NCI-H2029 treated with DMSO at 0.1 percent for 48 hours (cell line): ENCODE measurements around the gene SCN8A.
A peak's percentile ranks its signal among the peaks of the same experiment; 100 is the strongest.
"Not testable (repeated sequence)": the region's sequence is repeated elsewhere in the genome, so short reads cannot be mapped to it uniquely, and the experiment has no call there.

ENCODE experiments used
- DNase-seq: peaks from one replicate; lab custom pipeline; 2025; lab: John Stamatoyannopoulos, UW

SCN8A gene

DNA sequence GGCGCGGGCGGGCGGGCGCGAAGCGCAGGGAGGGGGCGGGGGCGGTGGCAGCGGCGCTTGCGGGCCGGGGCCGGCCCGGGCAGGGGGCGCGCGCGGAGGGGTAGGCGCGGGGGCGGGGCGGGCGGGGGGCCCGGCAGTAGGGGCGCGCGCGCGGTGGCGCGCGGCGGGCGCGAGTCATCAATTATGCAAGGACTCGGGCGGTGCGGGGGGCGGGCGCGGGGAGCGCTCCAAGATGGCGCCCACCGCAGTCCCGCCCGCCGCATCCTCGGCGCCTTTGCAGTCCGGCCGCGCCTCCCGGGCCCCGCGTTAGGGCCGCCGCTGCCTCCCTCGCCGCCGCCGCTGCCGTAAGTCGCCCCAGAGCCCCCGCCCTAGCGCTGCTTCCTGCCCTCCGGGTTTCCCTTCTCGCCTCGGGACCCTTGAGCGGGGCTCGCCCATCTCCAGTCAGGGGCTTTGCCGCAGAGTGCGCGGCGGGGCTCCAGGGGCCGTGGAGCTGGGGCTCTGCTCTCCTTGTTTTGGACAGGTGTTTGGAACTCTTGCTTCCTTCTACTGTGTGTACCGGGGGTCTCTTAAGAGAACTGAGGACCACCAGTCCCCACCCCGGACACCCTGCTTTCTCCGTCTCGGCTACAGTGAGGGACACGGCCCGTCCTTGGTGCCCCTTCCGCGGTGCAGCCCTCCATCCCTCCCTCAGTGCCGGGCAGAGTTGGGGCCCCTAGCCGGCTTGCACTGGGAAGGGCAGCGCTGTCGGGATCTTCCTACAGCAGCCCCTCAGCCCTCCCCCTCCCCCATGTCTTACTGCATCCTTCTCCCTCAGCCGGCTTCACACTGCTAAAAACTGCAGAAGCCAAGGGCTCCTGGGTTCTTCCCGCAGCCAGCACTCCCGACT is at the start of gene SCN8A:
SCN8A (plus strand) TSS at position 218 of the 886 bp plus-strand sequence. CDS start 71,585 bp downstream, outside the sequence.
- DNase-seq, result no peak

DNA sequence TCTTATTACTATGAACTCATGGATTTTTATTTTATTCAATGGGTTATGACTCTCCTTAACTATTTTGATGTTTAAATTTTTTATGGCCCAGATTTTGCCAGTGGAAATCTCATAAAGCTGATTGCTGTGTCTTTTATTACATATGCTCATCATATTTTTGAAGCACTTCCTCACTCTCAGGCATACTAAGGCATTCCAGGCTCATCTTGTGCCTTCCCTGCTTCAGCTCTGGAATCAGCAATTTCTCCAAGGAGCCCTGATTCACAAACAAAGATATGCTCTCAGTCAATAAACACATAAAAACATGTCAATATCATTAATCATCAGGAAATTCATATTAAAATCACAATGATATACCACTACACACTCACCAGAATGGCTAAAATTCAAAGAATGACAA is 44.9 kb upstream of the SCN8A start:
- DNase-seq, result no peak

DNA sequence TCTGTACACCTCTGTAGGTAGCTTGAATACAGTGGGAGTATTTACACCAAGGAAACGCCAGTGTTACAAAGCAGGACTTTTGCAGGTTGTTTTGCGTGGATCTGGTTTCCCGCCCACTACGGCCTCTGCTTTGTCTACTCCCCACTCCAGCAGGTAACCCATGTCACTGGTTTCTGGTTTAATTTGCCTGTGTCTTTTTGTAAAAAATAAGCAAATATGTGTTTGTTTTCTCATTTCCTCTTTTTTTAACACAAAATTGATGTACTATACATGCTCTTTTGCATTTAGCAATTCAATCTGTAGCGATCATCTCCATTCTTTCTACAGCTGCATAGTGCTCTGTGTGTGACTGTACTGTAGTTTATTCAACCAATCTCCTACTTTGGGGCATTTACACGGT is 43.4 kb upstream of the SCN8A start:
- DNase-seq, result no peak

GRCh38 chr12:51548241-51548640 is 42.8 kb upstream of the SCN8A start:
- DNase-seq, result no peak

DNA sequence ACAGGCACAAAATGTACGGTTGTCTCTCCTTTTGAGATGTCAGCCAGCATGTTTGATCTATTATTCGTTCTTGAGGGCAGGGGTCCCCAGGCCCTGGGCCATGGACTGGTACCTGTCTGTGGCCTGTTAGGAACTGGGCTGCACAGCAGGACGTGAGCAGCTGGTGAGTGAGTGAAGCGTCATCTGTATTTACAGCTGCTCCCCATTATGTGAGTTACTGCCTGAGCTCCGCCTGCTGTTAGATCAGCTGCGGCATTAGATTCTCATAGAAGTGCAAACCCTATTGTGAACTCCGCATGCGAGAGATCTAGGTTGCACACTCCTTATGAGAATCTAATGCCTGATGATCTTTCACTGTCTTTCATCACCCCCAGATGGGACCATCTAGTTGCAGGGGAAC is 41.4 kb upstream of the SCN8A start:
- no peak for DNase-seq

DNA sequence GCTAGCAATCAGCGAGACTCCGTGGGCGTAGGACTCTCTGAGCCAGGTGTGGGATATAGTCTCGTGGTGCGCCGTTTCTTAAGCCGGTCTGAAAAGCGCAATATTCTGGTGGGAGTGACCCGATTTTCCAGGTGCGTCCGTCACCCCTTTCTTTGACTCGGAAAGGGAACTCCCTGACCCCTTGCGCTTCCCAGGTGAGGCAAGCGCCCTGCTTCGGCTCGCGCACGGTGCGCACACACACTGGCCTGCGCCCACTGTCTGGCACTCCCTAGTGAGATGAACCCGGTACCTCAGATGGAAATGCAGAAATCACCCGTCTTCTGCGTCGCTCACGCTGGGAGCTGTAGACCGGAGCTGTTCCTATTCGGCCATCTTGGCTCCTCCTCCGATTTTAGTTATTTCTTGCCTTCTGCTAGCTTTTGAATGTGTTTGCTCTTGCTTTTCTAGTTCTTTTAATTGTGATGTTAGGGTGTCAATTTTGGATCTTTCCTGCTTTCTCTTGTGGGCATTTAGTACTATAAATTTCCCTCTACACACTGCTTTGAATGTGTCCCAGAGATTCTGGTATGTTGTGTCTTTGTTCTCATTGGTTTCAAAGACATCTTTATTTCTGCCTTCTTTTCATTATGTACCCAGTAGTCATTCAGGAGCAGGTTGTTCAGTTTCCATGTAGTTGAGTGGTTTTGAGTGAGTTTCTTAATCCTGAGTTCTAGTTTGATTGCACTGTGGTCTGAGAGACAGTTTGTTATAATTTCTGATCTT is 22.6 kb upstream of the SCN8A start:
- not testable (repeated sequence) for DNase-seq

DNA sequence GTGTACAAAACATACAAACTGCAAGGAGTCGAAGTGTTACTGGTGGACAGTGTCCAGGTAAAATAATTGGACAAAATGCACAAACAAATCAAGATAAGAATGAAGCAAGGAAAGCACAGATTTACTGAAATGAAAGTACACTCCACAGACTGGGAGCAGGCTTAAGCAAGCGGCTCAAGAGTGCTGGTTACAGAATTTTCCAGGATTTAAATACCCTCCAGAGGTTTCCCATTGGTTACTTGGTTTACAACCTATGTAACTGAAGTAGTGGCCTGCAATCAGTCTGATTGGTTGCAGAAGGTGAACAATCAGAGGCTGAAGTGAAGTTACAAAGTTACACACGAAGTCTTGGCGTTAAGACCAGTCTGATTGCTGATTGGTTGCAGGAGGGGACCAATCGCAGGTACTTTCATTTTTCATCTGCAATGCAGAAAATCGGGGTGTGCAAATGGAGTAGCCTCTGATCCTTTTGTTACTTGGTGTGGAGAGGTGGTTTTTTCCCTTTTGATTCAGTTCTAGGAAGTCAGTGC is 11.6 kb upstream of the SCN8A start:
- DNase-seq, result no peak

DNA sequence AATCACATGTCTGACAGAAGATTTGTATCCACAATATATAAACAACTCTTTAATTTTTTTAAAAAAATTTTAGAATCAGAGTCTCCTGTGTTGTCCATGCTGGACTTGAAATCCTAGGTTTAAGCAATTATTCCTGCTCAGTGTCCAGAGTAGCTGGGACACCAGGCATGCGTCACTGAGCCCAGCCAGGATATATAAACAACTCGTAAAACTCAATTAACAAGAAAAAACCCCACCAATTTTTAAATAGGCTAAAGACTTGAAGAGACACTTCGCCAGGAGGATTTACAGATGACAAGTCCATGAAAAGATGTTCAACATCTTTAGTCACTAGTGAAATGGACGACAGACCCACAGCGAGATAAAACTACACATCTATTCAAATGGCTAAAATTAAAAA is 2.0 kb upstream of the SCN8A start:
- no peak for DNase-seq

DNA sequence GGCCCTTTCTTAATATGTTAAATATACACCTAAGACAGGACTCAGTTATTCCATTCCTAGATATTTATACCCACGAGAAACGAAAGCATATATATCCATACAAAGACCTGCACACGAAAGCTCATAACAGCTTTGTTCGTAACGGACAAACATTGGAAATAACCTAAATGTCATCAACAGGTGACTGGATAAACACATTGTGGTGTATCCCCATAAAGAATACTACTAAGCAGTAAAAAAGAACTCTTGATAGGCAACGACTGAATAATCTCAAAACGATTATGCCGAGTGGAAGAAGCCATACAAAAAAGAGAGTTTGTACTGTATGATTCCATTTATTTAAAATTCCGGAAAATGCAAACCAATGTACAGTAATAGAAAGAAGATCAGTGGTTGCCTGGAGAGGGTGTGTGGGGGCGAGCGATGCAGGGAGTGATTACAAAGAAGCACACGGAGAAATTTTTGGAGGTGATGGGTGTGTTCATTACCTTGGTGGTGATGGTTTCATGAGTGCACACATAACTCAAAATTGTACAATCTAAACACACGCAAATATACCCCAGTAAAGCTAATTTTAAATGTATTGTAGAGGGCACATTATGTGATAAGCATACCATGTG is 1.4 kb upstream of the SCN8A start:
- DNase-seq, result no peak

DNA sequence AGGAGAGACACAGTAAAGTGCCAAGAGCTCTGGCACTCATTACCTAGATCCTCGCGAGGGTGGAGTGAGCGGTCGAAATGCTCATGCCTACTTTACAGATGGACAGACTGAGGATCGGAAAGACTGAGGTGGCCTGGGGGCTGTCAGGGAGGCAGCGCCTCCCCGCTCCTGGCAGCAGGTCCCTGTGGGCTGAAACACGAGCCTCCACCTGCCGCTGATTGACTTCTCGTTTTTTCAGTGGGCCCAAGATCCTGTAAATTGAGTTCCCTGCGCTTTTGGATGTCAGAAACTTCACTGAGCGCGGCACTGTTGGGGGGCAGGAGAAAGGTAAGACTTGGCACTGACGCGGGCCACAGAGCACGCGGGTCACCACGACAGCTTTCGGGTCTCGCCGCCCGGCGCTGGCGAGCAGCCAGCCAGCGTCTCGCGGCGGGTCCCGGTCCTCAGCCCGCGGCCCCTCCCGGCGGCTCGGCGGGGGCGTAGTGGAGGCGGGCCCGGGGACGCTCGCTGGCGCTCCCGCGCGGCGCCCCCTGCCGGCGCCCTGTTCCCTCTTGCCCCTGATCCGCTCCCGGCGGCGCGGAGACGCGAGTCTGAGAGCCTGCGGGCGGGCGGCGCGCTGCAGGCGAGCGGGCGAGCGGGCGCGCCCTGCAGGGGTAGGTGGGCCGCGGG is 552 bp upstream of the SCN8A start:
- DNase-seq, result peak; percentile 20

- no peak for DNase-seq
Observed at GRCh38 chr12:51592034-51592705, 1.1 kb downstream of the SCN8A start.

- DNase-seq, result no peak
Observed at GRCh38 chr12:51593021-51593420, 2.0 kb downstream of the SCN8A start.

DNA sequence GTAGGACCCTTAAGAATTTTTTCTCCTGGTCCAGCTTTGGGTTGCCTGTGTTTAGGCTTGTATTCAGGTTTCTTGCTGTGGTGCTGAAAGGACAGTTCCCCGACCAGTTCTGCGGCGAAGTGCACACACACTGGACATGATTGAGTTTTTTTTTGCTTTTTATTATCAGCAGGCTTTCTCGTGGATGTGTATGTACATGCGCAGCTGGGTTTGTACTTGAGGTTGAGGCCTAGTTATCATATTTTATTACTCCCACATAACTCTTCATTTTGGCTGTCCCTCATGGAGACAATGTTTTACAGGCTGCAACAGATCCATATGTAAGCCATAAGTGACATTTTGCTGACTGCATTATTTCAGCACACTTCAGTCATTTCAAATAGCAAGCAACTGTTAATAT is 2.5 kb downstream of the SCN8A start:
- no peak for DNase-seq

GRCh38 chr12:51598156-51598555 is 7.1 kb downstream of the SCN8A start:
- DNase-seq, result no peak

GRCh38 chr12:51600721-51601120 is 9.7 kb downstream of the SCN8A start:
- DNase-seq, result no peak

- DNase-seq, result no peak
Observed at GRCh38 chr12:51601241-51601640, 10.2 kb downstream of the SCN8A start.

DNA sequence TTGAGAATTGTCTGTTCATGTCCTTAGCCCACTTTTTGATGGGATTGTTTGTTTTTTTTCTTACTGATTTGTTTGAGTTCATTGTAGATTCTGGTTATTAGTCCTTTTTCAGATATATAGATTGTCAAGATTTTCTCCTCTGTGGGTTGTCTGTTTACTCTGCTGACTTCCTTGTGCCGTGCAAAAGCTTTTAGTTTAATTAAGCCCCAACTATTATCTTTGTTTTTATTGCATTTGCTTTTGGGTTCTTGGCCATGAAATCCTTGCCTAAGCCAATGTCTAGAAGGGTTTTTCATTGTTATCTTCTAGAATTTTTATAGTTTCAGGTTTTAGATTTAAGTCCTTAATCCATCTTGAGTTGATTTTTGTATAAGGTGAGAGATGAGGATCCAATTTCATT is 14.9 kb downstream of the SCN8A start:
- DNase-seq, result not testable (repeated sequence)

GRCh38 chr12:51607197-51607596 is 16.2 kb downstream of the SCN8A start:
- DNase-seq, result not testable (repeated sequence)

DNA sequence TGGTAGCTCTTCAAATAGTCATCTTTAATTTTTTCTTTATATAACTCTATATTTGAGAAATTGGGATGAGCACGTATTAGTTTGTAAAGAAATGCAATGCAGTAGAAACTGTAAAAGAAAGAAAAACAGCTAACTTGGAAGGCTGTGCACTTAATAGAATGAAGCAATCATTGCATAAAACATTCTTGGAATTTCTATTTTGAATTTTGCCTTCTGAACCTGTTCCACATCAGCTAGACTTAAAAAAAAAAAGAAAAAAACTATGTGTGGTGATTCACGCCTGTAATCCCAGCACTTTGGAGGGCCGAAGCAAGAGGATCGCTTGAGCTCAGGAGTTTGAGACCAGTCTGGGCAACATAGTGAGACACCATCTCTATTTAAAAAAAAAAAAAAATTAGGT is 29.4 kb downstream of the SCN8A start:
- DNase-seq, result no peak

DNA sequence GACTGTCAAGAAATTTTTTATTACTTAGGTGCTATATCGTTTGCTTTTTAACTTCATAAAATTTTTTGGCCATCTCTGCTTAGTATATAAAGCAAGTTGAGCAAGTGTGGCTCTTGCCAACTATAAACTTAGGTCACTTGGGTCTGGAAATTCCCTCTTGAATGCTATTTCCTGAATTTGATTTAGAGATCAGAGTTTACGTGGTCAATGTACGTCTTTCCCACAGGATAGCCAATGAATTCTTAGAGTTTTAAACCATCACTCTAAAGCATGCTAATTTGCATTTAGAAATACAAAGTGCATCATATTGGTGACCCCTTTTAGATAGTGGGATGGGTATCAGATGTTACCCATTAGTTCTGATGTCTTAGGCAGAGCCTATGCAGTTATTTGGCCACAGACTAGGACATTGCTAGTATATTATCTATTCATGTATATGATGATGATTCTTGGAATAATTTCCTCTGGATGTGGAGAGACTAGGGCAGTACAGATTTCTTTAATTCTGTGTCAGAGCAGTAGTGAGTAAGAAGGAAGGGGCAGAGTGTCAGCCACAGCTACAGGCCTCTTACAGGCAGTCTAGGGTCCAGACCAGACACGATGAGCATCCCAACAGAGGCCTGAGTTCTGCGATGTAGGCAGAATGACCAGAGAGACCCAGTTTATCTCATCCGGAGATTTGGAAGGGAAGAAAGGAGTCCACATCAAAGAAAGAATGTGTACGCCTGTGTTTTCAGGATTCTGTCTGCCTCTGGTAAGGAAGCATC is 30.3 kb downstream of the SCN8A start:
- no peak for DNase-seq

DNA sequence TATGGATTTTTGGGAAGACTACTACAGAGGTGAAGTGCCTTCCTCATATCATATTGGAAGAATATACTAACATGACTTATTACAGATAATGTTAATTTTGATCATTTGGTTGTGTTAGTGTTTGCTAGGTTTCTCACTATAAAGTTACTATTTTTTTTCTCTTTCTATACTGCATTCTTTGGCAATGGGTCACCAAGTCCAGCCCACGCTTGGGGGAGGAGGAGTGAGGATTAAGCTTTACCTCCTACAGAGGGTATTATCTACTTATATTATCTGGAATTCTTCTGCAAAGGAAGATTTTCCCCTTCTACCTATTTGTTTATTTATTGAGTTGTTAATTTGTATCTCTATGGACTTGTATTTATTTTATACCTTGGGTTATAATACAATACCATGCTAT is 31.5 kb downstream of the SCN8A start:
- no peak for DNase-seq
